HepG2 (cell line): ENCODE results near the gene LMAN2. TPM values are rescaled to one million over a fixed set of nuclear protein-coding genes. Genes with fewer than 3 reads are reported as not detected.

Source experiments
- DNMT1 ChIP-seq: sonication (generic); formaldehyde crosslinking; IDR thresholded peaks from 2 replicates; pipeline ENCODE4 v1.5.1; 2020; ENCODE audit warnings: mild to moderate bottlenecking, missing genetic modification reagents
- FOXA3 ChIP-seq: IDR thresholded peaks from 2 replicates; pipeline ENCODE4 v1.6.1; 2016; ENCODE audit warnings: missing genetic modification reagents, missing compliant biosample characterization
- FOXK1 ChIP-seq: sonication (generic); formaldehyde crosslinking; IDR thresholded peaks from 2 replicates; pipeline ENCODE4 v1.4.0; 2020; ENCODE audit warnings: low read depth, missing genetic modification reagents, borderline replicate concordance
- HNF4A ChIP-seq: sonication (generic); formaldehyde crosslinking; IDR thresholded peaks from 2 replicates; pipeline ENCODE4 v1.4.0; 2020; ENCODE audit warnings: missing genetic modification reagents
- HNRNPL ChIP-seq: fragments of 200-400 bp; formaldehyde crosslinking; IDR thresholded peaks from 2 replicates; pipeline ENCODE4 v1.6.1; 2017; ENCODE audit warnings: mild to moderate bottlenecking, low read depth, low read length
- KAT7 ChIP-seq: IDR thresholded peaks from 2 replicates; pipeline ENCODE4 v1.6.1; 2018; ENCODE audit warnings: borderline replicate concordance, missing compliant biosample characterization
- NFKB2 ChIP-seq: sonication (generic); formaldehyde crosslinking; IDR thresholded peaks from 2 replicates; pipeline ENCODE4 v1.4.0; 2020; ENCODE audit warnings: missing genetic modification reagents, borderline replicate concordance
- PLRG1 ChIP-seq: fragments of 450-650 bp; conservative IDR thresholded peaks from 2 replicates; pipeline ENCODE4 v1.6.1; 2016
- RAD21 ChIP-seq: fragments of 450-650 bp; formaldehyde crosslinking; IDR thresholded peaks from 2 replicates; pipeline ENCODE4 v1.5.0; 2020; ENCODE audit warnings: mild to moderate bottlenecking
- TEAD3 ChIP-seq: optimal IDR thresholded peaks from 2 replicates; pipeline ENCODE3; 2016; ENCODE audit warnings: borderline replicate concordance
- ZMAT3 ChIP-seq: sonication (generic); formaldehyde crosslinking; conservative IDR thresholded peaks from 2 replicates; pipeline ENCODE4 v1.7.0; 2021; ENCODE audit warnings: missing genetic modification reagents
- ZNF354B ChIP-seq: sonication (generic); formaldehyde crosslinking; IDR thresholded peaks from 2 replicates; pipeline ENCODE4 v1.8.0; 2022; ENCODE audit warnings: mild to moderate bottlenecking, missing genetic modification reagents
- ZNF501 ChIP-seq: sonication (generic); formaldehyde crosslinking; IDR thresholded peaks from 2 replicates; pipeline ENCODE4 v1.5.1; 2020; ENCODE audit warnings: mild to moderate bottlenecking, moderate library complexity, missing genetic modification reagents
- ZNF549 ChIP-seq: sonication (generic); formaldehyde crosslinking; IDR thresholded peaks from 2 replicates; pipeline ENCODE4 v1.5.0; 2020; ENCODE audit warnings: missing genetic modification reagents
- ZSCAN31 ChIP-seq: sonication (generic); formaldehyde crosslinking; IDR thresholded peaks from 2 replicates; pipeline ENCODE4 v1.5.0; 2020; ENCODE audit warnings: low read depth, mild to moderate bottlenecking, missing genetic modification reagents
- polyA plus RNA-seq, 8 experiments: library from polyadenylated mRNA; depleted of rRNA in 3 of 8; stranded (reverse) in 7 of 8; unstranded in 1 of 8; fragments of >200 nt; fragmentation: Illumina TruSeq in 4 of 8; extraction: Trizol in 4 of 8; gene quantifications; 2 replicates each; pipeline versions ENCODE4 v1.2.1 to v1.2.3, GENCODE V29; 2011 to 2016; ENCODE audit warnings: low read depth in 4 of 8, missing spikeins in 1 of 8, mixed read lengths in 1 of 8; ENCODE audit not compliant: insufficient read depth in 1 of 8
- total RNA-seq, 5 experiments: library from RNA; depleted of rRNA; stranded (reverse); fragments of >200 nt; fragmentation: Illumina TruSeq; extraction: Trizol; gene quantifications; 2 replicates each; pipeline ENCODE4 v1.2.3, GENCODE V29; 2016; ENCODE audit warnings: low read depth in 1 of 5
- TF ChIP-seq, protein P1 (sequence below): sonication (generic); formaldehyde crosslinking; IDR thresholded peaks from 2 replicates; pipeline ENCODE4 v1.4.0; 2020; ENCODE audit warnings: mild to moderate bottlenecking, missing genetic modification reagents
- TF ChIP-seq, protein P2 (sequence below): sonication (generic); formaldehyde crosslinking; IDR thresholded peaks from 2 replicates; pipeline ENCODE4 v1.5.1; 2020; ENCODE audit warnings: missing genetic modification reagents, mild to moderate bottlenecking, borderline replicate concordance
- TF ChIP-seq, protein P3 (sequence below): sonication (generic); formaldehyde crosslinking; IDR thresholded peaks from 2 replicates; pipeline ENCODE4 v1.4.0; 2020; ENCODE audit warnings: missing genetic modification reagents

The LMAN2 gene
- total and polyA plus RNA-seq, 2 of the 13 experiments (the other 11 are each of a cell fraction or from before 2014, with no cell fraction given): 191 to 197 TPM

DNA sequence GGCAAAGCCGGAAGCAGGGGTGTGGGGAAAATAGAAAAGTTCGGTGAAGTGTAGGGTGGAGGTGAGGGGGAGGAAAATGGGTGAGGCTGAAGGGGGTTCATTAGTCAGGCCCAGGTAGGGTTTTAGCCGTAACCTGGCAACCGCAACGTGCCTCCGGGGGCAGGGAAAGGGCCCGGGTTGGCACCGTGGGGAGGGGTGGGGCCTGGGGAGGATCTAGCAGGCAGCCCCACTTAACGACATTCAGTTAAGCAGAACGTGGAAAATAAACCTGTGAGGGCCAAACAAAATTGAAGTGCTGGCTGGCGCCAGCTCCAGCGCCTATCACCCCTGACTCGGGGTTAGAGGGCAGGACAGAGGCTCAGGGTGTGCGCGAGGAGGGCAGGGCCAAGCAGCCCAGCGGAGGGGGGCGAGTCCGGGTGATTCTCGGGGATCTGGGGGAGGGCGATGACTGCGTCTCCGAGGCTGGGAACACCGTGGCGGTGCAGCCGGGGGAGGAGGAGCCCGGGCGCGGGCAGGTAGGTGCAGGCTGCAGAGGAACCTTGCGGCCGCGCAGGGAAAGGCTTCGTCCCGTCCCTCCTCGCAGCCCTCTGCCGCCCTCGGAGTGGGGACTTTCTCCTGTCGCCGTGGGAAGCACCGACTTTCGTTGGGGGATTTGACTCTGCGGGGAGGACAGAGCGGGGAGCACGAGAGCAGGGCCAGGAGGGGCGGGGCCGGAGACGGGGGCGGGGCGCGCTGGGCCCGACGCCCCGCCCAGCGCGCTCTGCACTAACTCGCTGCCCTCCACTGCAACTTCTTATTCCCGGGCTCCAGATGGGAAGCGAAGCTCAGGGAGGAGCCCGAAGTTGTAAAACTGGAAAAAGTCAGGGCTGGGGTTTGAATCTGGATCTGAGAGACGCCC is 11.4 kb upstream of the LMAN2 start (continued):
- TF ChIP-seq, protein P1, sequence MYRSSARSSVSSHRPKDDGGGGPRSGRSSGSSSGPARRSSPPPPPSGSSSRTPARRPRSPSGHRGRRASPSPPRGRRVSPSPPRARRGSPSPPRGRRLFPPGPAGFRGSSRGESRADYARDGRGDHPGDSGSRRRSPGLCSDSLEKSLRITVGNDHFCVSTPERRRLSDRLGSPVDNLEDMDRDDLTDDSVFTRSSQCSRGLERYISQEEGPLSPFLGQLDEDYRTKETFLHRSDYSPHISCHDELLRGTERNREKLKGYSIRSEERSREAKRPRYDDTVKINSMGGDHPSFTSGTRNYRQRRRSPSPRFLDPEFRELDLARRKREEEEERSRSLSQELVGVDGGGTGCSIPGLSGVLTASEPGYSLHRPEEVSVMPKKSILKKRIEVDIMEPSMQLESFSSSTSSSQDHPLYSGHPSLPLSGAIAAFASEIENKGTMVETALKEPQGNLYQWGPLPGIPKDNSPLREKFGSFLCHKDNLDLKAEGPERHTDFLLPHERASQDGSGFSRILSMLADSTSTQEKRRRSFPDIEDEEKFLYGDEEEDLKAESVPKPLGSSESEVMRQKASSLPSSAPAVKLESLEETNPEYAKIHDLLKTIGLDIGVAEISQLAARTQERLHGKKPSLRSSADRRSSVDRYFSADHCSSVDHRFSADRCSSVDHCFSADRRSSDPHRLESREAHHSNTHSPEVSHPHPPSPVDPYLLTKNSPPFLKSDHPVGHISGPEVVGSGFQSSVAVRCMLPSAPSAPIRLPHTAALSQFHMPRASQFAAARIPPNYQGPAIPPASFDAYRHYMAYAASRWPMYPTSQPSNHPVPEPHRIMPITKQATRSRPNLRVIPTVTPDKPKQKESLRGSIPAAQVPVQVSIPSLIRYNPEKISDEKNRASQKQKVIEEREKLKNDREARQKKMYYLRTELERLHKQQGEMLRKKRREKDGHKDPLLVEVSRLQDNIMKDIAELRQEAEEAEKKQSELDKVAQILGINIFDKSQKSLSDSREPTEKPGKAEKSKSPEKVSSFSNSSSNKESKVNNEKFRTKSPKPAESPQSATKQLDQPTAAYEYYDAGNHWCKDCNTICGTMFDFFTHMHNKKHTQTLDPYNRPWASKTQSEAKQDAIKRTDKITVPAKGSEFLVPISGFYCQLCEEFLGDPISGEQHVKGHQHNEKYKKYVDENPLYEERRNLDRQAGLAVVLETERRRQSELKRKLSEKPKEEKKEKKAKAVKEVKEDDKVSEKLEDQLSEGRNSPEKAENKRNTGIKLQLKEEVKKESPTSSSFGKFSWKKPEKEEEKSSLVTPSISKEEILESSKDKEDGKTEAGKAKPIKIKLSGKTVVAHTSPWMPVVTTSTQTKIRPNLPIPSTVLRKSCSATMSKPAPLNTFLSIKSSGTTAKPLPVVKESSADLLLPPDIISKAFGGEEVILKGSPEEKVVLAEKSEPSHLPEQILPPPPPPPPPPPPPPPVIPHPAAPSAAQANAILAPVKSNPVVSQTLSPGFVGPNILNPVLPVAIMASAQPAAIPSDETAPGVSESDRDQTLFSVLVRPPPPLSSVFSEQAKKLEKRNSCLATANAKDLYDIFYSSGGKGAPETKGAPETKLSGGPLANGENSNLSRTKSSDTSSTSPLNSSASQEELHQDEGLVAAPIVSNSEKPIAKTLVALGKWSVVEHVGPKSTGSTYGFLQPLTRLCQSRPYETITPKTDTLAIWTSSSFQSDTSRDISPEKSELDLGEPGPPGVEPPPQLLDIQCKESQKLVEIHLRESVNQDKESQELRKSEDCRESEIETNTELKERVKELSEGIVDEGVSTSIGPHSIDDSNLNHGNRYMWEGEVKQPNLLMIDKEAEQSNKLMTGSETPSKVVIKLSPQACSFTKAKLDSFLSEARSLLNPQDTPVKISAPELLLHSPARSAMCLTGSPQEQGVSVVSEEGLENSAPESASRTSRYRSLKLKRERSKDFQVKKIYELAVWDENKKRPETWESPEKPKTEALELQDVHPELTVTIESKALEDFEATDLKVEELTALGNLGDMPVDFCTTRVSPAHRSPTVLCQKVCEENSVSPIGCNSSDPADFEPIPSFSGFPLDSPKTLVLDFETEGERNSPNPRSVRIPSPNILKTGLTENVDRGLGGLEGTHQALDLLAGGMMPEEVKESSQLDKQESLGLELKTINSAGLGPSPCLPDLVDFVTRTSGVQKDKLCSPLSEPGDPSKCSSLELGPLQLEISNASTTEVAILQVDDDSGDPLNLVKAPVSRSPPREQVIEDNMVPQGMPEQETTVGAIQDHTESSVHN: no peak
- TF ChIP-seq FOXA3 (CRISPR knock-in tag): no peak
- TF ChIP-seq ZNF501: no peak; the same call in 1 of the 2 replicates
- TF ChIP-seq DNMT1 (CRISPR knock-in tag): no peak
- TF ChIP-seq TEAD3 (CRISPR knock-in tag): no peak
- TF ChIP-seq ZNF354B: no peak
- TF ChIP-seq, protein P2, sequence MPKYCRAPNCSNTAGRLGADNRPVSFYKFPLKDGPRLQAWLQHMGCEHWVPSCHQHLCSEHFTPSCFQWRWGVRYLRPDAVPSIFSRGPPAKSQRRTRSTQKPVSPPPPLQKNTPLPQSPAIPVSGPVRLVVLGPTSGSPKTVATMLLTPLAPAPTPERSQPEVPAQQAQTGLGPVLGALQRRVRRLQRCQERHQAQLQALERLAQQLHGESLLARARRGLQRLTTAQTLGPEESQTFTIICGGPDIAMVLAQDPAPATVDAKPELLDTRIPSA (CRISPR knock-in tag): no peak
- no peak for TF ChIP-seq HNF4A (CRISPR knock-in tag)
- no peak for TF ChIP-seq FOXK1 (CRISPR knock-in tag)
- TF ChIP-seq RAD21: no peak
- no peak for TF ChIP-seq HNRNPL
- TF ChIP-seq NFKB2 (CRISPR knock-in tag): no peak
- TF ChIP-seq ZNF549 (CRISPR knock-in tag): no peak
- TF ChIP-seq, protein P3, sequence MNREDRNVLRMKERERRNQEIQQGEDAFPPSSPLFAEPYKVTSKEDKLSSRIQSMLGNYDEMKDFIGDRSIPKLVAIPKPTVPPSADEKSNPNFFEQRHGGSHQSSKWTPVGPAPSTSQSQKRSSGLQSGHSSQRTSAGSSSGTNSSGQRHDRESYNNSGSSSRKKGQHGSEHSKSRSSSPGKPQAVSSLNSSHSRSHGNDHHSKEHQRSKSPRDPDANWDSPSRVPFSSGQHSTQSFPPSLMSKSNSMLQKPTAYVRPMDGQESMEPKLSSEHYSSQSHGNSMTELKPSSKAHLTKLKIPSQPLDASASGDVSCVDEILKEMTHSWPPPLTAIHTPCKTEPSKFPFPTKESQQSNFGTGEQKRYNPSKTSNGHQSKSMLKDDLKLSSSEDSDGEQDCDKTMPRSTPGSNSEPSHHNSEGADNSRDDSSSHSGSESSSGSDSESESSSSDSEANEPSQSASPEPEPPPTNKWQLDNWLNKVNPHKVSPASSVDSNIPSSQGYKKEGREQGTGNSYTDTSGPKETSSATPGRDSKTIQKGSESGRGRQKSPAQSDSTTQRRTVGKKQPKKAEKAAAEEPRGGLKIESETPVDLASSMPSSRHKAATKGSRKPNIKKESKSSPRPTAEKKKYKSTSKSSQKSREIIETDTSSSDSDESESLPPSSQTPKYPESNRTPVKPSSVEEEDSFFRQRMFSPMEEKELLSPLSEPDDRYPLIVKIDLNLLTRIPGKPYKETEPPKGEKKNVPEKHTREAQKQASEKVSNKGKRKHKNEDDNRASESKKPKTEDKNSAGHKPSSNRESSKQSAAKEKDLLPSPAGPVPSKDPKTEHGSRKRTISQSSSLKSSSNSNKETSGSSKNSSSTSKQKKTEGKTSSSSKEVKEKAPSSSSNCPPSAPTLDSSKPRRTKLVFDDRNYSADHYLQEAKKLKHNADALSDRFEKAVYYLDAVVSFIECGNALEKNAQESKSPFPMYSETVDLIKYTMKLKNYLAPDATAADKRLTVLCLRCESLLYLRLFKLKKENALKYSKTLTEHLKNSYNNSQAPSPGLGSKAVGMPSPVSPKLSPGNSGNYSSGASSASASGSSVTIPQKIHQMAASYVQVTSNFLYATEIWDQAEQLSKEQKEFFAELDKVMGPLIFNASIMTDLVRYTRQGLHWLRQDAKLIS (CRISPR knock-in tag): no peak
- no peak for TF ChIP-seq ZSCAN31 (CRISPR knock-in tag)
- TF ChIP-seq ZMAT3: no peak
- no peak for TF ChIP-seq PLRG1
- TF ChIP-seq KAT7 (CRISPR knock-in tag): no peak; the same call in 1 of the 2 replicates
